Colon (tissue), 2 donors: ENCODE measurements around the gene HBD.
"Not testable (repeated sequence)": the region's sequence is repeated elsewhere in the genome, so short reads cannot be mapped to it uniquely, and the experiment has no call there.

Experiments
- FAIRE-seq: peaks from 2 replicates; lab custom pipeline; 2012; peaks lifted over from hg19 to GRCh38; lab: Jason Lieb, UNC
- donor health status: control.
- donor health status: control.

Gene HBD

GRCh38 chr11:5234381-5234834 is at the start of gene HBD:
HBD (minus strand) TSS chr11:5234483; CDS start chr11:5234433, 50 bp downstream.
- no peak for FAIRE-seq

DNA sequence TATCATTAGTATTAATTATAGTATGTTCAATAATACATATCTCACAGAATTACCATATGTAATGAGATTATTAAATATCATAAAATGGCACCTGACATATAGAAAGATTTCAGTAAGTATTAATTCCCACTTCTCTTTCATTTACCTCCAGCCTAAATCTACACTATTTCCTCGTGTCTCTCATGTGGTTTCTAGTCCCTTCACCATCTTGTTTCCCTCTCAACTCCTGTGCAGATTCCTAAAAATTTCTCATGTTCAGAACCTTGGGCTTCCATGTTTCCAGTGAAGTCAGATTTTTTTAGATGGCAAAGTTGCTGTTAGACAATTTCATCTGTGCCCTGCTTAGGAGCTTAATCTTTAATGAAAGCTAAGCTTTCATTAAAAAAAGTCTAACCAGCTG is 49.6 kb upstream of the HBD start:
- FAIRE-seq, result no peak

- FAIRE-seq, result no peak
Observed at GRCh38 chr11:5283086-5283485, 48.8 kb upstream of the HBD start.

DNA sequence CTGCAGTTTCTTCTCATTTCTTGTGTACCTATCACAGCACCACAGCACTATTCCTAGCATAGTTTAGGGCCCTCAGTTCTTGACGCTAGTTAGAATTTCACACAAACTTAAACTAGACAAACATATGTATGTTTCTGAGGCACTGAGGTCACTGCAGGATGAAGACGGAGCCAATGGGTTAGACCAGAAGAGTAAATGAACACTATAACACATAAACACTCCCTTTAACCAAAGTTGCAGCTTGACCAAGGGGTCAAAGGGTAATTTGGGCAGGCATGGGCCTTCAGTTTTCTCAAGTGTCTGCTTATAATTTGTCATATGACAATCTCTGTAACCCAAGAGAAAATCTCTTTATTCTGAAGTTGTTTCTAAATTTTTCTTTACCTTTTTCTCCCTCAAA is 48.3 kb upstream of the HBD start:
- FAIRE-seq, result no peak

GRCh38 chr11:5281596-5281995 is 47.3 kb upstream of the HBD start:
- FAIRE-seq, result no peak

DNA sequence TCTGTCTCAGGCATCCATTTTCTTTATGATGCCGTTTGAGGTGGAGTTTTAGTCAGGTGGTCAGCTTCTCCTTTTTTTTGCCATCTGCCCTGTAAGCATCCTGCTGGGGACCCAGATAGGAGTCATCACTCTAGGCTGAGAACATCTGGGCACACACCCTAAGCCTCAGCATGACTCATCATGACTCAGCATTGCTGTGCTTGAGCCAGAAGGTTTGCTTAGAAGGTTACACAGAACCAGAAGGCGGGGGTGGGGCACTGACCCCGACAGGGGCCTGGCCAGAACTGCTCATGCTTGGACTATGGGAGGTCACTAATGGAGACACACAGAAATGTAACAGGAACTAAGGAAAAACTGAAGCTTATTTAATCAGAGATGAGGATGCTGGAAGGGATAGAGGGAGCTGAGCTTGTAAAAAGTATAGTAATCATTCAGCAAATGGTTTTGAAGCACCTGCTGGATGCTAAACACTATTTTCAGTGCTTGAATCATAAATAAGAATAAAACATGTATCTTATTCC is 46.4 kb upstream of the HBD start:
- no peak for FAIRE-seq

DNA sequence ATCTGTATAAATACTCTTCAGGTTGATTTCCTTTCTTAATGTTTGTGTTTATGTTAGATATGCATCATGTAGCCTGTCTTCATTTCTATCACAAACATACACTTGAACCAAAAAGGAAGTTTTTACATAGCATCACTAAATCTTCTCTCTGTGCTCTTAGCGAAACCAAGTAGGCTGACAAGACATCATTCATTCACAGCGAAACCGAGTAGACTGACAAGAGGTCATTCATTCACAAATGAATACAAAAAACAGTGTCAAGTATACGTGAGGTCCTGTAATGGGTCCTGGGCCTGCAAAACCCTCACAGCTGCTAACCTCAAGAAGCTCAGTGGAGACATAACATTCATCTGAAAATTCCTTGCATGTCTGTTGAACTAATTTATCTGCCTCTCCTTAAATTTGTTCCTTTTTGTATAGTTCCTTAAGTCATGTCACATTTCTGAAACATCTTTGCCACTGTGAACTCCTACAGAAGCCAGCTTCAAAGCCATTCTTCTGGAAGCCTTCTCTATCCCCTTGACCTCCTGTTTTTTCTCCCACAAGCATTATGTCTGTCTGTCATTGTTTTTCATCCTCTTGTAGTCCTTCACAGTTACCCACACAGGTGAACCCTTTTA is 45.3 kb upstream of the HBD start:
- no peak for FAIRE-seq

GRCh38 chr11:5277807-5278382 is 43.6 kb upstream of the HBD start:
- no peak for FAIRE-seq

DNA sequence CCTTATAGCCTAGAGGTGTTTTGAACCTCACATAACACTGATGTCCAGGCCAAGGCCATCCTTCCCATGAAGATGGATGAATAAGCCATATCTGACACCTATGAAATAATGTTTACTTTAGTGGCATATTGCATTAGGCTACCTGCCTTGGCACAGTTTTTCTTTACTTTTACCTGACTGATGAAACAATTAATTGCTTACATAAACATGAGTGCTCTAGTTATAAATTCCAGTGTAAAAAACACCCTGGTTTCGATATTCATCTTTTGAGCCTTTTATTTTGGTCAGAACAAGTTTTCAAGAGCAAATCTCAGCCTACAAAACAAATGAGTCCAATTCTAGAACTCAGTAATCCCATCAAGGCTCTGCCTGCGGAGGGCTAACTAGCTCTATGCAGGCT is 42.4 kb upstream of the HBD start:
- FAIRE-seq, result no peak

DNA sequence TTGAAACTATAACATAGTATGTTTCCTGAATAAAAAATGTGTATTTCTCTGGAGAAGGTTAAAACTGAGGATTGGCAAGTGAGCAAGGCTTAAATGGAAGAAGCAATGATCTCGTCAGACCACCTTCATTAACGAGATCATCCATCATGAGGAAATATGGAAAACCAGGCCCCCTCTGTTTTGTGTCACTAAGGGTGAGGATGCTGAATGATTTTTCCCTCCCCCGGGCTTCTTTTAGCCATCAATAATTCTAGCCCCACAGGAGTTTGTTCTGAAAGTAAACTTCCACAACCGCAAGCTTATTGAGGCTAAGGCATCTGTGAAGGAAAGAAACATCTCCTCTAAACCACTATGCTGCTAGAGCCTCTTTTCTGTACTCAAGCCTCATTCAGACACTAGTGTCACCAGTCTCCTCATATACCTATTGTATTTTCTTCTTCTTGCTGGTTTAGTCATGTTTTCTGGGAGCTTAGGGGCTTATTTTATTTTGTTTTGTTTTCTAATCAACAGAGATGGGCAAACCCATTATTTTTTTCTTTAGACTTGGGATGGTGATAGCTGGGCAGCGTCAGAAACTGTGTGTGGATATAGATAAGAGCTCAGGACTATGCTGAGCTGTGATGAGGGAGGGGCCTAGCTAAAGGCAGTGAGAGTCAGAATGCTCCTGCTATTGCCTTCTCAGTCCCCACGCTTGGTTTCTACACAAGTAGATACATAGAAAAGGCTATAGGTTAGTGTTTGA is 41.3 kb upstream of the HBD start:
- no peak for FAIRE-seq

DNA sequence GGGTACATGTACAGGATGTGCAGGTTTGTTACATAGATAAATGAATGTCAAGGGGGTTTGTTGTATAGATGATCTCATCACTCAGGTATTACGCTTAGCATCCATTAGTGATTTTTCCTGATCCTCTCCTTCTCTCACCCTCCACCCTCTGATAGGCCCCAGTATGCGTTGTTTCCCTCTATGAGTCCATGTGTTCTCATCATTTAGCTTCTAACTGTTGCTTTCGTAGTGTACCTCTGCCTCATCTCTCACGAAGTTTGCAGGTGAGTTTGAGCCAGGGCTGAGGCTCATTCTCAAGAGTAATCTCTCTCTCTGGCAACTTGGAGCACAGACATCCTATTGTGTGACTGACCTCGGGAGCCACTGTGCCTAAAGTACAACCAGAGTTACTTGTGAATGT is 40.1 kb upstream of the HBD start:
- FAIRE-seq, result no peak

DNA sequence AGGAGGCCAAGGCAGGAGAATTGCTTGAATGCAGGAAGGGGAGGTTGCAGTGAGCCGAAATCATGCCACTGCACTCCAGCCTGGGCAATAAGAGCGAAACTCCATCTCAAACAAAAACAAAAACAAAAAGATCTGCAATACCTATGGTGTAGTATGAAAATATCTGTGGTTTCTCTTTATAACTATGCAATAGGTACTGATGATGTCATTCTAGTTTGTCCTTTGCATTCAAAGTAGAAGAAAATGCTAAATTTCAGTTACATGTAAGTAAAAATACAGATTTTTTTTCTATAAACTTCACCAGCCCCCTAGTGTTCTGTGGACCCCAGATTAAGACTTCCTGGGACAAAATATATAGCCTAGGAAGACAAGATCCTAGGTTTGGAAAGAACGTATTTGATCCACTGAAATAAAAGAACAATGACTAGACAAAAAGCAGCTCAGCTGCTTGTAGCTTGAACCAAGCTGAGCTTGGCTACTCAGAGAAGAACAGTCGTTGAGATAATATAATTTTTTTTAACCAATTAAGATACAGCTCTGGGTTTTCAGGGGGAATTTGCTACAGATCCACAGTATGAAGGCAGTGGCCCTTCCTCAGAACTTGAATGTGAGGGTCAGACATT is 38.2 kb upstream of the HBD start:
- FAIRE-seq, result no peak

DNA sequence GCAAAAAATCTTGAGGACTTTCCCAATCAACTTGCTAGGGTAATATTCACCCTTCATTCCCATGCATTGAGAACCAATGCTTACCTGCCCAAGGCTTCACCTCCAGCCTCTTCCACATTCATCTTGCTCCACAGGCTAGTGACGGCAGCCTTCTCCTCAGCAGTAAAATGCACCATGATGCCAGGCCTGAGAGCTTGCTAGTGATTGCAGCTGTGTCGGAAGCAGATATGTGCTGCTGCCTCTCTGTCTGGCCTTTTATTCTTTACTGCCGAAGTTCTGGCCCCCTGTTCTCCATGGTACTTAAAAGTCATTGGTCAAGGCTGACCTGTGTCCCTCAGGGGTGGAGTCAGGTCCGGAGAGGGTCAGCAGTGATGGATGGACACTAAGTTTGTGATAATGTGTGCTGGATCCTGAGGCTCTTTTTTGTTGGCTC is 35.4 kb upstream of the HBD start, which contains the start of gene HBE1:
Gene HBE1, minus strand, starts transcription at position 231 of the 433 bp plus-strand sequence. Its CDS starts 55 bp downstream, at position 176.
- FAIRE-seq, result no peak

DNA sequence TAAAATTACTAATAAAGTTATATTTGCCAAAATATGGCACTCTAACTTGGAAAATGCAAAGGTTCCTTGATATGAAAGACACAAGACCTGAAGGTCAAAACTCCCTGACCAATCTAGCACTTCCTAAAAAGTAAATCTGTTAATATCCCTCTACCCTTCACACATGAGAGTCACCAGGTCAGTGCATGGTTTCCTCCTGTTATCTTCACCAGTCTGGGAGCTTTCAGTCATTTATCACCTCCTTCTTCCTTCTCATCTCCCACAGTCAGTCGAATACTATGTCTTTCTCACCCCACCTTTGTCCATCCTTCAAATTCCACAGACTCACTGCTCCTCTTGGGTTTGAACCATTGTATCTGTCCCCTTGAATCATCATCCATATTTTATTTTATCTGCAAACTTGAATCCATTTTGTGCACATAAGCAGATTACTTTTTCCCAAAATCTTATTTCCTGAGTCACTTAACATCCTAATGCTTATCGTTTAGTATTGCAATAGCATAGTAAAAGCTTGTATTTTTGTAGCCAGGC is 32.8 kb upstream of the HBD start:
- FAIRE-seq, result no peak

DNA sequence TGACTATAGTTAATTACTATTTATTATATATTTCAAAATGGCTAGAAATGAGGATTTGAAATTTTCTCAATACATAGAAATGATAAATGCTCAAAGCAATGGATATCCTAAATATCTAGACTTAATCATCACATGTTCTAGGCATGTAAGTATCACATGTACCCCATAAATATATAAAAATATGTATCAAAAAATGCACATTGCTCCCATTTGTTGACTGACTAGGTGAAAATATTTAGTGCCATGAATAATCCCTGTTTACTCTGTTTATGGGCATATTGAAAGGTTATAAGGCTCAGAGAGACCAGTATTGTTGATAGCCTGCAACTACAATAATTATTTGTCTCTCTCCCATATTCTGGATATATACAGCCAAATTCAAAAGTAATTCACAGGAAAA is 32.3 kb upstream of the HBD start:
- FAIRE-seq, result no peak

DNA sequence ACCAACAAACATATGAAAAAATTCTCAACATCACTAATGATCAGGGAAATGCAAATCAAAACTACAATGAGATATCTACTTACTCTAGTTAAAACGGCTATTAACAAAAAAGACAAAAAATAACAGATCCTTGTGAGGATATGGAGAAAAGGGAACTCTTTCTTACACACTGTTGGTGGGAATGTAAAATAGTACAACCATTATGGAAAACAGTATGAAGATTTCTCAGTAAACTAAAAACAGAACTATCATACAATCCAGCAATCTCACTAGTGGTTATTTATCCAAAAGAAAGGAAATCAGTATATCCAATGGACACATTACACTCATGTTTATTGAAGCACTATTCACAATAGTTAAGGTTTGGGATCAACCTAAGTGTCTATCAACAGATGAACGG is 31.5 kb upstream of the HBD start:
- no peak for FAIRE-seq

DNA sequence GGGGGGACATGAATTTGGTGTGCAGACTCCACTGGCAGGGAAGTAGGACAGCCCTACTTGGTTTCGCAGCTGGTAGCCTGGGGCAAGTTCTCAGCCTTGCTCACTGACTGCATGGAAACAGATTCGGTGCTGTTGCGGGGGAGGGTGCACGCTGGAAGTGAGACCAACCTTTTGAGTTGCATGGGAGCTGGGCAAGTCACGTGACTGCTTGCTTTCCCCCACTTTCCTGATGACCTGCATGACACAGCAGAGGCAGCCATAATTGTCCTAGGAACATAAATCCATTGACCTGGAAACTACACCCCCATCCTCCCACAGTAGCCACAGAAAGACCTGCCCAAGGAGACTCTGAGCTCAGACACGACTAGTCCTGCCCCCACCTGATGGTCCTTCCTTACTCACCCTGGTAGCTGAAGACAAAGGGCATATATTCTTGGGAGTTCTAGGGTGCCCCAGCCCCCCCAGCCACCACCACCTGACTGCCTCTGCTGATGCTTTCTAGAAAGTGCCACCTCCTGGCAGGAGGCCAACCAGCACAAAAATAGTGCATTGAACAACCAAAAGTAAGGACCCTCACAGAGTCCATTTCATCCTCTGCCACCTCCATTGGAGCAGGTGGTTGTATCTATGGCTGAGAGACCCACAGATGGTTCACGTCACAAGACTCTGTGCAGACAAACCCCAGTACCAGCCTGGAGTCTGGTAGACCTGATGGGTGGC is 24.4 kb upstream of the HBD start:
- no peak for FAIRE-seq

- FAIRE-seq, result no peak
Observed at GRCh38 chr11:5257296-5257695, 23.0 kb upstream of the HBD start.

DNA sequence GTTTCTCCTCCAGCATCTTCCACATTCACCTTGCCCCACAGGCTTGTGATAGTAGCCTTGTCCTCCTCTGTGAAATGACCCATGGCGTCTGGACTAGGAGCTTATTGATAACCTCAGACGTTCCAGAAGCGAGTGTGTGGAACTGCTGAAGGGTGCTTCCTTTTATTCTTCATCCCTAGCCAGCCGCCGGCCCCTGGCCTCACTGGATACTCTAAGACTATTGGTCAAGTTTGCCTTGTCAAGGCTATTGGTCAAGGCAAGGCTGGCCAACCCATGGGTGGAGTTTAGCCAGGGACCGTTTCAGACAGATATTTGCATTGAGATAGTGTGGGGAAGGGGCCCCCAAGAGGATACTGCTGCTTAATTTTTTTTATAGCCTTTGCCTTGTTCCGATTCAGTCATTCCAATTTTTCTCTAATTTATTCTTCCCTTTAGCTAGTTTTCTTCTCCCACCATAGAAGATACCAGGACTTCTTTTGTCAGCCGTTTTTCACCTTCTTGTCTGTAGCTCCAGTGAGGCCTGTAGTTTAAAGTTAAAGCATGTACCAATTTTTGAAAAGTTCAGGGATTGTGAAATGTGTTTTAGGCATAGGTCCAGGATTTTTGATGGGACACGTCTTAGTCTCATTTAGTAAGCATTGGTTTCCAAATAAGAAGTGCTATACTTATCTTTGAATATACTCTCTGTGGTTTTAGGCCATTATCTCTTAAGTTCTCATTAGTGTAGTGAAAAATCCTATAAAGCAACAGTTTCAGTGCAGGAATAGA is 20.5 kb upstream of the HBD start, which contains the start of gene HBG2:
Gene HBG2, minus strand, starts transcription at position 136 of the 768 bp plus-strand sequence. Its CDS starts 53 bp downstream, at position 83.
- not testable (repeated sequence) for FAIRE-seq

GRCh38 chr11:5254023-5254422 is 19.7 kb upstream of the HBD start:
- not testable (repeated sequence) for FAIRE-seq

- not testable (repeated sequence) for FAIRE-seq
Observed at GRCh38 chr11:5253440-5253839, 19.2 kb upstream of the HBD start.
